OCI-LY7 (cell line): ENCODE data around the gene CITED2. TPM values are rescaled to one million over a fixed set of nuclear protein-coding genes. Genes with fewer than 3 reads are reported as not detected.

Experiments used
- BruUV-seq: library from RNA; stranded (reverse); fragments of 400-500 nt; replicated peaks from 2 replicates; lab custom pipeline; 2021; lab: Mats Ljungman, UMichigan
- CTCF ChIA-PET: fragments of 300-600 bp; sonication (Branson Sonifier 250); formaldehyde crosslinking; loops from one replicate; lab custom pipeline; 2022; ENCODE audit warnings: antibody characterized with exemption; ENCODE audit not compliant: unreplicated experiment; lab: Charles Lee
- POLR2A ChIA-PET: fragments of 300-600 bp; sonication (Branson Sonifier 250); formaldehyde crosslinking; loops from one replicate; lab custom pipeline; 2022; ENCODE audit warnings: antibody characterized with exemption; lab: Charles Lee
- DNase-seq: peaks from one replicate; pipeline ENCODE4 v3.0.0-alpha.2; 2015; ENCODE audit warnings: low spot score
- H2AFZ ChIP-seq: fragments of 200-600 bp; sonication (generic), shearing (Covaris generic); 2 replicates; pipeline ENCODE4 v1.6.1; 2014; ENCODE audit warnings: mild to moderate bottlenecking, antibody characterized with exemption, low read length, moderate library complexity
- H3K27ac ChIP-seq: fragments of 200-600 bp; sonication (generic); 2 replicates; pipeline ENCODE4 v1.5.1; 2014; ENCODE audit warnings: mixed run types, low read depth, mild to moderate bottlenecking, moderate library complexity, low read length, inconsistent platforms; ENCODE audit not compliant: poor library complexity, severe bottlenecking
- H3K36me3 ChIP-seq: fragments of 200-600 bp; sonication (generic); 2 replicates; pipeline ENCODE4 v1.6.1; 2014; ENCODE audit warnings: mild to moderate bottlenecking, antibody characterized with exemption, low read length, moderate library complexity, mixed read lengths; ENCODE audit not compliant: insufficient read depth
- H3K4me1 ChIP-seq: fragments of 200-600 bp; sonication (generic); 2 replicates; pipeline ENCODE4 v1.5.1; 2014; ENCODE audit warnings: mild to moderate bottlenecking, low read length; ENCODE audit not compliant: insufficient read depth, poor library complexity, severe bottlenecking
- H3K4me2 ChIP-seq: fragments of 200-600 bp; sonication (generic); 2 replicates; pipeline ENCODE4 v1.6.1; 2014; ENCODE audit warnings: mild to moderate bottlenecking, low read length
- H3K4me3 ChIP-seq: fragments of 200-600 bp; sonication (generic); 2 replicates; pipeline ENCODE4 v1.5.1; 2014; ENCODE audit warnings: mild to moderate bottlenecking, low read depth, low read length; ENCODE audit not compliant: poor library complexity, severe bottlenecking
- H3K79me2 ChIP-seq: fragments of 200-600 bp; sonication (generic); 2 replicates; pipeline ENCODE4 v1.6.1; 2016; ENCODE audit warnings: low read depth, mild to moderate bottlenecking, low read length, moderate library complexity, mixed read lengths; ENCODE audit not compliant: insufficient read depth
- H3K9me2 ChIP-seq: fragments of 200-600 bp; sonication (generic); 2 replicates; pipeline ENCODE4 v1.6.1; 2016; ENCODE audit warnings: mild to moderate bottlenecking, low read length, mixed read lengths; ENCODE audit not compliant: insufficient read depth
- H3K9me3 ChIP-seq: fragments of 200-600 bp; sonication (generic); 2 replicates; pipeline ENCODE4 v1.6.1; 2014; ENCODE audit warnings: mild to moderate bottlenecking, mixed run types, low read length, mixed read lengths
- H4K20me1 ChIP-seq: fragments of 200-600 bp; sonication (generic); 2 replicates; pipeline ENCODE4 v1.6.1; 2014; ENCODE audit warnings: mild to moderate bottlenecking, antibody characterized with exemption, low read length, moderate library complexity, mixed read lengths; ENCODE audit not compliant: insufficient read depth
- EZH2phosphoT487 ChIP-seq: fragments of 200-600 bp; sonication (generic); IDR thresholded peaks from 2 replicates; pipeline ENCODE4 v1.6.1; 2018; ENCODE audit warnings: low read depth, borderline replicate concordance, mild to moderate bottlenecking, mixed run types, antibody characterized with exemption, low read length, moderate library complexity, mixed read lengths
- intact Hi-C: fragments of 100-400 bp; cut with micrococcal nuclease; formaldehyde crosslinking; loops from one replicate; pipeline ENCODE4 v1.10.0; 2022; ENCODE audit not compliant: unreplicated experiment
- total RNA-seq, 2 experiments: library from RNA; depleted of rRNA in 1 of 2; stranded (reverse); fragments of >200 nt in 1 of 2; shearing (Covaris generic) in 1 of 2; gene quantifications; 2 replicates each; pipeline ENCODE4 v1.2.3, GENCODE V29; 2014 to 2022
- TF ChIP-seq, protein P1 (sequence below): fragments of 200-600 bp; sonication (generic); conservative IDR thresholded peaks from 2 replicates; pipeline ENCODE4 v1.5.1; 2014; ENCODE audit warnings: mild to moderate bottlenecking, antibody characterized with exemption, low read length, moderate library complexity, mixed read lengths

CITED2 gene
- total RNA-seq, 2 experiments from 2014 or later = 35.0 to 40.1 TPM

DNA sequence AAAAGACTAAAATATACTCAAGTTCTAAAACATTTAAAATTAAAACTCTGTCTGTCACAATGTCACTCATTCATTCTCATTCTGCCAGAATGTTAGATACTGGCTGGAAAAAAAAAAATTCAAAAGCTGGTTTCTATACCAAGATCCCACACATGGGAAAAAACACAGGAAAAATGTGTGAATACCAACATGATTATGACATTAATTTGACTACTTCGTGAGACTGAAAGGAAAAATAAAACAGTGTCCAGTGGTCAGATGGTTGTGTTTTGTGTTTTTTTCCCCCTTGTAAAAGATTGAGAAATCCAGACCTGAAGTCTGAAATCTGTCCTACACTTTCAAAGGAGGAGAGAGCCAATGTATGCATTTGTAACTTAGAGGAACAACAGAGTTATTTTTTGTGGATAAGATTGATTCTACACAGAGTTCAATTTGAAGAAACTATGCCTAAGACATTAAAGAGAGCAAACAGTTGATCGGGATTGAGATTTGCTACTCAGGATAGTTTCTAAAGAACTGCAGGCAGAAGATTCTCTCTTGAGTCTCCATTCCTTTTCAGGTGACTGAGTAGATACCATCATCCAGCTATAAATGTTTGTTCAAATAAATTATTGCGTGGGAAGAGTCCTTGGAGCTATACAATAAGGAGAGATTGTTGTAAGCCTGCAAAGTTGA lies 43.5 kb downstream of the CITED2 start:
- H3K9me2 ChIP-seq = no peaks in the 10 kb centered on the region
- H2AFZ ChIP-seq = peak overlapping the region; percentile 57; the same call in 1 of the 2 replicates
- peaks cover 59% of the 10 kb centered on the region for H3K4me1 ChIP-seq
- peaks cover 23% of the 10 kb centered on the region for H3K36me3 ChIP-seq
- peak overlapping the region; percentile 33 for H3K27ac ChIP-seq
- ChIA-PET POLR2A (interaction anchor here (0.8 to 10.7 kb wide), 8 partner anchors 12 to 101 kb away, joined by 3 to 132 read pairs (median 4); partner anchors contain the start of gene TXLNB), CTCF (no interaction called here)
- no peak overlapping the region for H3K4me3 ChIP-seq
- no TSS peak for BruUV-seq
- H4K20me1 ChIP-seq = no peaks in the 10 kb centered on the region
- no peaks in the 10 kb centered on the region for H3K79me2 ChIP-seq
- DNase-seq = no peak
- peaks cover 17% of the 10 kb centered on the region for H3K9me3 ChIP-seq
- intact Hi-C loops = no loop called here
- no peak for TF ChIP-seq EZH2phosphoT487
- TF ChIP-seq, protein P1, sequence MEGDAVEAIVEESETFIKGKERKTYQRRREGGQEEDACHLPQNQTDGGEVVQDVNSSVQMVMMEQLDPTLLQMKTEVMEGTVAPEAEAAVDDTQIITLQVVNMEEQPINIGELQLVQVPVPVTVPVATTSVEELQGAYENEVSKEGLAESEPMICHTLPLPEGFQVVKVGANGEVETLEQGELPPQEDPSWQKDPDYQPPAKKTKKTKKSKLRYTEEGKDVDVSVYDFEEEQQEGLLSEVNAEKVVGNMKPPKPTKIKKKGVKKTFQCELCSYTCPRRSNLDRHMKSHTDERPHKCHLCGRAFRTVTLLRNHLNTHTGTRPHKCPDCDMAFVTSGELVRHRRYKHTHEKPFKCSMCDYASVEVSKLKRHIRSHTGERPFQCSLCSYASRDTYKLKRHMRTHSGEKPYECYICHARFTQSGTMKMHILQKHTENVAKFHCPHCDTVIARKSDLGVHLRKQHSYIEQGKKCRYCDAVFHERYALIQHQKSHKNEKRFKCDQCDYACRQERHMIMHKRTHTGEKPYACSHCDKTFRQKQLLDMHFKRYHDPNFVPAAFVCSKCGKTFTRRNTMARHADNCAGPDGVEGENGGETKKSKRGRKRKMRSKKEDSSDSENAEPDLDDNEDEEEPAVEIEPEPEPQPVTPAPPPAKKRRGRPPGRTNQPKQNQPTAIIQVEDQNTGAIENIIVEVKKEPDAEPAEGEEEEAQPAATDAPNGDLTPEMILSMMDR = no peak
- no peak overlapping the region for H3K4me2 ChIP-seq

DNA sequence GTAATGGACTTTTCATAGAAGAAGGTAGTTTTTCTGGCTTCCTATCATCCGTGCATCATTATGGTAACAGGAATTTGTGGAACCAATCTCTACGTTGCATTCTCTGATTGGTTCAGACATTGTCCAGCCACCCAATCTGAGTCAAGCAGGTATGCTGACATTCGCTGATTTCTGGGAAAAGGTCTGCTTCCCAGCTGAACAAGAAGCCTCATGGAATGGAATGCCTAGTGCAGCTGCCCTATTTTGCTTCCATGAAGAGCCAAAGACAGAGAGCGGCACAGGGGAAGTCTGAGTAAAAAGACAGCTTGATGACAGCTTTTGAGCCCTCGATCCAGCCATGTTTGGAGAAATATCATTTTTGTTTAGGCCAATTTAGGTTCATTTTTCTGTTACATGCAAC lies 44.1 kb downstream of the CITED2 start:
- Histone ChIP-seq H3K9me3 (peaks cover 17% of the 10 kb centered on the region), H3K79me2 (no peaks in the 10 kb centered on the region), H3K9me2 (no peaks in the 10 kb centered on the region), H3K27ac (peak overlapping the region; percentile 43), H3K4me1 (peaks cover 59% of the 10 kb centered on the region), H4K20me1 (no peaks in the 10 kb centered on the region), H3K36me3 (peaks cover 23% of the 10 kb centered on the region), H3K4me3 (no peak overlapping the region), H2AFZ (peak overlapping the region; percentile 57; the same call in 1 of the 2 replicates), H3K4me2 (no peak overlapping the region)
- intact Hi-C loops = no loop called here
- no TSS peak for BruUV-seq
- CTCF ChIA-PET = no interaction called here
- TF ChIP-seq EZH2phosphoT487 = no peak
- TF ChIP-seq, protein P1 = no peak
- POLR2A ChIA-PET = interaction anchor here (0.7 to 10.7 kb wide), 7 partner anchors 15 to 400 kb away, joined by 3 to 132 read pairs (median 14); partner anchors contain the start of gene TXLNB
- DNase-seq = no peak

DNA sequence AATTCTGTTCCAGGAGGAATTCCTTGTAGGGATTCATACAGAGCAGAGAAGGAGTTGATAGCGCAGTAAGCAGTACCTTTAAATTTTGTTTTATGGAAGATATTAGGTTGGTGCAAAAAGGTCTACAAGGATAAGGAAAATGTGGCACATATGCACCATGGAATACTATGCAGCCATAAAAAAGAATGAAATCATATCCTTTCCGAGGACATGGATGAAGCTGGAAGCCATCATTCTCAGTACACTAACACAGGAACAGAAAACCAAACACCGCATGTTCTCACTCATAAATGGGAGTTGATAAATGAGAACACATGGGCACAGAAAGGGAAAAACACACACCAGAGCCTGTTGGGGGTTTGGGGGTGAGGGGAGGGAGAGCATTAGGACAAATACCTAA lies 45.2 kb downstream of the CITED2 start:
- H3K9me2 ChIP-seq = no peaks in the 10 kb centered on the region
- CTCF ChIA-PET = no interaction called here
- H4K20me1 ChIP-seq = no peaks in the 10 kb centered on the region
- BruUV-seq = no TSS peak
- TF ChIP-seq, protein P1 = no peak
- no peak for TF ChIP-seq EZH2phosphoT487
- H3K79me2 ChIP-seq = no peaks in the 10 kb centered on the region; the same call in 1 of the 2 replicates
- H2AFZ ChIP-seq = peak overlapping the region; percentile 57; the same call in 1 of the 2 replicates
- peaks cover 23% of the 10 kb centered on the region for H3K36me3 ChIP-seq
- intact Hi-C loops = loop anchor here (5.0 kb wide), 1 partner anchor 33 kb away; no protein-coding TSS in a partner anchor
- peak overlapping the region; percentile 43 for H3K27ac ChIP-seq
- H3K4me3 ChIP-seq = no peak overlapping the region
- no peak for DNase-seq
- no peak overlapping the region for H3K4me2 ChIP-seq
- POLR2A ChIA-PET = interaction anchor here (0.6 to 10.7 kb wide), 9 partner anchors 16 to 655 kb away, joined by 3 to 132 read pairs (median 4); no protein-coding TSS in a partner anchor
- H3K9me3 ChIP-seq = peaks cover 17% of the 10 kb centered on the region
- H3K4me1 ChIP-seq = peaks cover 59% of the 10 kb centered on the region
